ENCODE results near the gene SYN1. TPM values are rescaled to one million over a fixed set of nuclear protein-coding genes. Genes with fewer than 3 reads are reported as not detected.
A peak's percentile ranks its signal among the peaks of the same experiment; 100 is the strongest.

SYN1 gene
- total RNA-seq, 4 donors from 2014 or later = 0.22 to 0.36 TPM; not detected in 2

- intact Hi-C loops (cut with DNase I; ENCODE audit: low total_unique reads) (no loop called here), in situ Hi-C loops (cut with MboI; ENCODE audit: low sequenced_read_pairs in 4 of 4) (no loop called here)
- Histone ChIP-seq H3K9me3 (no peaks in the 10 kb centered on the region), H3K36me3 (peaks cover 0 to 46% of the 10 kb centered on the region in 2 donors), H3K27ac (no peak overlapping the region), H3K4me3 (no peak overlapping the region), H3K27me3 (no peaks in the 10 kb centered on the region), H3K4me1 (no peaks in the 10 kb centered on the region)
- no peak for TF ChIP-seq POLR2A (IDR thresholded peaks at IDR 0.05)
- no peak for TF ChIP-seq CTCF (IDR thresholded peaks at IDR 0.05 in 4 of 5, conservative IDR thresholded peaks at IDR 0.05 in 1 of 5)
- DNase-seq = no peak
- ATAC-seq = no peak
Observed at GRCh38 chrX:47571215-47571614, 48.4 kb downstream of the SYN1 start.

- H3K4me3 ChIP-seq = no peak overlapping the region
- intact Hi-C loops (cut with DNase I; ENCODE audit: low total_unique reads) (no loop called here), in situ Hi-C loops (cut with MboI; ENCODE audit: low sequenced_read_pairs in 4 of 4) (no loop called here)
- no peak for DNase-seq
- H3K9me3 ChIP-seq = no peaks in the 10 kb centered on the region
- no peaks in the 10 kb centered on the region for H3K4me1 ChIP-seq
- H3K27me3 ChIP-seq = no peaks in the 10 kb centered on the region
- no peak for ATAC-seq
- TF ChIP-seq CTCF (IDR thresholded peaks at IDR 0.05 in 4 of 5, conservative IDR thresholded peaks at IDR 0.05 in 1 of 5) (no peak), POLR2A (IDR thresholded peaks at IDR 0.05) (no peak)
- peaks cover 0 to 46% of the 10 kb centered on the region in 2 donors for H3K36me3 ChIP-seq
- H3K27ac ChIP-seq = no peak overlapping the region
Observed at GRCh38 chrX:47570794-47571193, 48.9 kb downstream of the SYN1 start.

- in situ Hi-C loops (cut with MboI; ENCODE audit: low sequenced_read_pairs in 4 of 4) = loop anchor here in 1 of 4 donors (10.0 kb wide), 1 partner anchor 86 kb away; the partner anchor contains the start of genes ELK1 and UXT
- Histone ChIP-seq H3K27me3 (no peaks in the 10 kb centered on the region), H3K36me3 (peaks cover 0 to 57% of the 10 kb centered on the region in 2 donors), H3K27ac (no peak overlapping the region), H3K9me3 (no peaks in the 10 kb centered on the region), H3K4me1 (no peaks in the 10 kb centered on the region), H3K4me3 (no peak overlapping the region)
- no peak for DNase-seq
- intact Hi-C loops (cut with DNase I; ENCODE audit: low total_unique reads) = no loop called here
- ATAC-seq = no peak
- TF ChIP-seq POLR2A (IDR thresholded peaks at IDR 0.05) = no peak
- TF ChIP-seq CTCF (IDR thresholded peaks at IDR 0.05 in 4 of 5, conservative IDR thresholded peaks at IDR 0.05 in 1 of 5) = peak in 1 of 5 experiments; percentile 34
Observed at GRCh38 chrX:47568656-47569295, 50.9 kb downstream of the SYN1 start.

- ATAC-seq (no peak), DNase-seq (no peak)
- Histone ChIP-seq H3K4me1 (peaks cover 3 to 9% of the 10 kb centered on the region in 2 donors), H3K9me3 (no peaks in the 10 kb centered on the region), H3K27me3 (no peaks in the 10 kb centered on the region), H3K4me3 (no peak overlapping the region), H3K36me3 (peaks cover 0 to 57% of the 10 kb centered on the region in 2 donors), H3K27ac (no peak overlapping the region)
- intact Hi-C loops (cut with DNase I; ENCODE audit: low total_unique reads) (no loop called here), in situ Hi-C loops (cut with MboI; ENCODE audit: low sequenced_read_pairs in 4 of 4) (loop anchor here in 1 of 4 donors (10.0 kb wide), 1 partner anchor 88 kb away; the partner anchor contains the start of genes ELK1 and UXT)
- no peak for TF ChIP-seq CTCF (IDR thresholded peaks at IDR 0.05 in 4 of 5, conservative IDR thresholded peaks at IDR 0.05 in 1 of 5)
- TF ChIP-seq POLR2A (IDR thresholded peaks at IDR 0.05) = no peak
Observed at GRCh38 chrX:47566841-47567240, 52.8 kb downstream of the SYN1 start.
